IMR-90 (cell line): ENCODE results near the gene EPC1. TPM values are rescaled to one million over a fixed set of nuclear protein-coding genes. Genes with fewer than 3 reads are reported as not detected.

Source experiments
- ATAC-seq: fragments of 200-7000 bp; cut with Tn5 transposase; 2 replicates; pipeline ENCODE4 v1.9.1; 2020; ENCODE audit warnings: low read depth, mild to moderate bottlenecking, moderate library complexity
- BruUV-seq: library from RNA; stranded (reverse); fragments of 400-500 nt; replicated peaks from 2 replicates; lab custom pipeline; 2021; lab: Mats Ljungman, UMichigan
- CTCF ChIA-PET: fragments of 300-600 bp; formaldehyde crosslinking; extraction: SDS; loops from one replicate; lab custom pipeline; 2021; ENCODE audit warnings: antibody characterized with exemption; lab: Yijun Ruan, JAX
- POLR2A ChIA-PET: fragments of 300-600 bp; sonication (Branson Sonifier 250); formaldehyde crosslinking; loops from one replicate; lab custom pipeline; 2022; ENCODE audit warnings: antibody characterized with exemption; ENCODE audit not compliant: unreplicated experiment; lab: Charles Lee
- DNase-seq: peaks from one replicate; pipeline ENCODE4 v3.0.0; 2013
- H2AFZ ChIP-seq: replicated peaks from 2 replicates; pipeline ENCODE3; 2013; ENCODE audit warnings: low read length, mild to moderate bottlenecking; ENCODE audit not compliant: poor library complexity
- H2AK5ac ChIP-seq: 2 replicates; pipeline ENCODE4 v1.6.1; 2013; ENCODE audit warnings: low read depth, low read length, inconsistent platforms
- H2AK9ac ChIP-seq: replicated peaks from 2 replicates; pipeline ENCODE3; 2013; ENCODE audit warnings: mild to moderate bottlenecking, low read depth, low read length, moderate library complexity; ENCODE audit not compliant: poor library complexity
- H2BK120ac ChIP-seq: 2 replicates; pipeline ENCODE4 v1.6.1; 2013; ENCODE audit warnings: low read depth, low read length, inconsistent platforms
- H2BK15ac ChIP-seq: 3 replicates; pipeline ENCODE4 v1.6.1; 2013; ENCODE audit warnings: low read depth, low read length, inconsistent platforms
- H2BK20ac ChIP-seq: 2 replicates; pipeline ENCODE4 v1.6.1; 2013; ENCODE audit warnings: low read depth, mild to moderate bottlenecking, inconsistent platforms, low read length, moderate library complexity
- H2BK5ac ChIP-seq: 2 replicates; pipeline ENCODE4 v1.6.1; 2013; ENCODE audit warnings: mild to moderate bottlenecking, low read depth, low read length, inconsistent platforms; ENCODE audit not compliant: poor library complexity, severe bottlenecking
- H3K14ac ChIP-seq: replicated peaks from 2 replicates; pipeline ENCODE4 v1.6.1; 2013; ENCODE audit warnings: low read depth, low read length, inconsistent platforms
- H3K18ac ChIP-seq: 2 replicates; pipeline ENCODE4 v1.6.1; 2013; ENCODE audit warnings: low read depth, low read length, control low read depth
- H3K23ac ChIP-seq: 2 replicates; pipeline ENCODE4 v1.6.1; 2013; ENCODE audit warnings: low read depth, low read length, inconsistent platforms
- H3K27ac ChIP-seq: 2 replicates; pipeline ENCODE4 v1.5.1; 2013; ENCODE audit warnings: mild to moderate bottlenecking, control low read depth, low read length; ENCODE audit not compliant: insufficient read depth
- H3K27me3 ChIP-seq: 2 replicates; pipeline ENCODE4 v1.6.1; 2013; ENCODE audit warnings: low read length; ENCODE audit not compliant: control insufficient read depth, insufficient read depth
- H3K36me3 ChIP-seq: 2 replicates; pipeline ENCODE4 v1.6.1; 2013; ENCODE audit warnings: low read length, mixed read lengths; ENCODE audit not compliant: control insufficient read depth, insufficient read depth
- H3K4ac ChIP-seq: 2 replicates; pipeline ENCODE4 v1.6.1; 2013; ENCODE audit warnings: low read depth, low read length, inconsistent platforms
- H3K4me1 ChIP-seq: 2 replicates; pipeline ENCODE4 v1.6.1; 2013; ENCODE audit warnings: low read length, mixed read lengths; ENCODE audit not compliant: control insufficient read depth, insufficient read depth
- H3K4me2 ChIP-seq: 2 replicates; pipeline ENCODE4 v1.6.1; 2013; ENCODE audit warnings: low read depth, mild to moderate bottlenecking, control low read depth, low read length, moderate library complexity
- H3K4me3 ChIP-seq: 2 replicates; pipeline ENCODE4 v1.5.1; 2013; ENCODE audit warnings: low read depth, mild to moderate bottlenecking, control low read depth, low read length, moderate library complexity; ENCODE audit not compliant: insufficient read depth
- H3K56ac ChIP-seq: 2 replicates; pipeline ENCODE4 v1.6.1; 2013; ENCODE audit warnings: low read length, inconsistent platforms; ENCODE audit not compliant: insufficient read depth; ENCODE audit errors: extremely low read depth
- H3K79me1 ChIP-seq, 2 experiments: 2 replicates each; pipeline ENCODE4 v1.6.1; 2013; ENCODE audit warnings: low read length in 2 of 2, inconsistent platforms in 1 of 2, low read depth in 1 of 2
- H3K9ac ChIP-seq: 2 replicates; pipeline ENCODE4 v1.6.1; 2013; ENCODE audit warnings: low read depth, low read length, control low read depth
- H3K9me1 ChIP-seq: 2 replicates; pipeline ENCODE4 v1.6.1; 2013; ENCODE audit warnings: low read length, inconsistent platforms; ENCODE audit not compliant: insufficient read depth
- H3K9me3 ChIP-seq: 2 replicates; pipeline ENCODE4 v1.6.1; 2013; ENCODE audit warnings: low read length; ENCODE audit not compliant: control insufficient read depth, insufficient read depth
- H4K20me1 ChIP-seq: 2 replicates; pipeline ENCODE4 v1.6.1; 2013; ENCODE audit warnings: low read length, inconsistent platforms; ENCODE audit not compliant: insufficient read depth
- H4K5ac ChIP-seq: 2 replicates; pipeline ENCODE4 v1.6.1; 2013; ENCODE audit warnings: mild to moderate bottlenecking, low read depth, low read length, control low read depth
- H4K8ac ChIP-seq, 2 experiments: 2 replicates each; pipeline ENCODE4 v1.6.1; 2013; ENCODE audit warnings: low read depth in 2 of 2, low read length in 2 of 2, control low read depth in 1 of 2, inconsistent platforms in 1 of 2
- H4K91ac ChIP-seq: 2 replicates; pipeline ENCODE4 v1.6.1; 2013; ENCODE audit warnings: low read depth, low read length, inconsistent platforms; ENCODE audit not compliant: insufficient read depth
- BHLHE40 ChIP-seq: fragments of 150-350 bp; IDR thresholded peaks from 2 replicates; pipeline ENCODE4 v1.6.1; 2016; ENCODE audit warnings: mild to moderate bottlenecking, low read depth, low read length
- CEBPB ChIP-seq: IDR thresholded peaks from 2 replicates; pipeline ENCODE4 v1.6.1; 2012; ENCODE audit warnings: low read depth, low read length, improper control_type of control experiment
- CHD1 ChIP-seq: IDR thresholded peaks from 2 replicates; pipeline ENCODE4 v1.6.1; 2012; ENCODE audit warnings: low read depth, low read length, improper control_type of control experiment
- FOS ChIP-seq: fragments of 150-350 bp; IDR thresholded peaks from 2 replicates; pipeline ENCODE4 v1.6.1; 2016; ENCODE audit warnings: low read depth, low read length
- MAFK ChIP-seq: IDR thresholded peaks from 2 replicates; pipeline ENCODE4 v1.6.1; 2012; ENCODE audit warnings: low read depth, low read length, improper control_type of control experiment
- MAZ ChIP-seq: IDR thresholded peaks from 2 replicates; pipeline ENCODE4 v1.6.1; 2012; ENCODE audit warnings: low read depth, mild to moderate bottlenecking, low read length, improper control_type of control experiment, moderate library complexity, borderline replicate concordance
- MXI1 ChIP-seq: IDR thresholded peaks from 2 replicates; pipeline ENCODE4 v1.6.1; 2012; ENCODE audit warnings: low read depth, mild to moderate bottlenecking, low read length, moderate library complexity, borderline replicate concordance
- NFE2L2 ChIP-seq: fragments of 150-350 bp; IDR thresholded peaks from 2 replicates; pipeline ENCODE4 v1.6.1; 2016; ENCODE audit warnings: low read depth, mild to moderate bottlenecking, low read length
- POLR2A ChIP-seq: IDR thresholded peaks from 2 replicates; pipeline ENCODE4 v1.6.1; 2012; ENCODE audit warnings: mild to moderate bottlenecking, low read depth, low read length
- RAD21 ChIP-seq: IDR thresholded peaks from 2 replicates; pipeline ENCODE4 v1.6.1; 2012; ENCODE audit warnings: low read length, improper control_type of control experiment
- RCOR1 ChIP-seq: IDR thresholded peaks from 2 replicates; pipeline ENCODE4 v1.6.1; 2012; ENCODE audit warnings: mild to moderate bottlenecking, low read length, improper control_type of control experiment; ENCODE audit not compliant: insufficient replicate concordance
- RFX5 ChIP-seq: IDR thresholded peaks from 2 replicates; pipeline ENCODE4 v1.8.0; 2012; ENCODE audit warnings: low read depth, mild to moderate bottlenecking, low read length, moderate library complexity
- SMC3 ChIP-seq: fragments of 150-350 bp; IDR thresholded peaks from 2 replicates; pipeline ENCODE4 v1.6.1; 2016; ENCODE audit warnings: low read depth, mild to moderate bottlenecking, antibody characterized with exemption, low read length, moderate library complexity
- WGBS, 2 experiments: methylation state at CpG; one replicate each; pipeline versions ENCODE4 v1.1.5 to v1.1.7; 2013; ENCODE audit warnings: missing lambda C conversion rate in 2 of 2; ENCODE audit not compliant: insufficient read length in 1 of 2; ENCODE audit errors: extremely low coverage in 2 of 2; 5-methylcytosine and 5-hydroxymethylcytosine counted together
- dilution Hi-C: fragments of 300-500 bp; cut with HindIII; formaldehyde crosslinking; loops from one replicate; pipeline ENCODE4 v1.14.3; 2018; ENCODE audit warnings: low sequenced_read_pairs; ENCODE audit not compliant: unreplicated experiment
- in situ Hi-C: fragments of 300-500 bp; cut with MboI; formaldehyde crosslinking; loops from 3 replicates; pipeline ENCODE4 v1.14.3; 2019; ENCODE audit warnings: low sequenced_read_pairs, inconsistent platforms, mixed read lengths
- intact Hi-C: fragments of 100-400 bp; cut with micrococcal nuclease; formaldehyde crosslinking; loops from 2 replicates; pipeline ENCODE4 v1.10.0; 2022
- polyA plus RNA-seq, 3 experiments: library from polyadenylated mRNA; depleted of rRNA; stranded (reverse); fragments of >200 nt; gene quantifications; 2 replicates each; pipeline ENCODE4 v1.2.3, GENCODE V29; 2012; ENCODE audit warnings: low replicate concordance in 1 of 3
- total RNA-seq: library from RNA; depleted of rRNA; stranded (reverse); fragments of >200 nt; gene quantifications from 2 replicates; pipeline ENCODE4 v1.2.3, GENCODE V29; 2012
- TF ChIP-seq, protein P1 (sequence below): fragments of 150-350 bp; IDR thresholded peaks from 2 replicates; pipeline ENCODE4 v1.6.1; 2017; ENCODE audit warnings: mild to moderate bottlenecking, antibody characterized with exemption, low read length, low read depth
- TF ChIP-seq, protein P2 (sequence below): fragments of 150-350 bp; IDR thresholded peaks from 2 replicates; pipeline ENCODE4 v1.6.1; 2016; ENCODE audit warnings: low read depth, mild to moderate bottlenecking, low read length, moderate library complexity, borderline replicate concordance
- TF ChIP-seq, protein P3 (sequence below): conservative IDR thresholded peaks from 2 replicates; pipeline ENCODE4 v1.5.1; 2012; ENCODE audit warnings: mild to moderate bottlenecking, low read depth, low read length, improper control_type of control experiment

Gene EPC1
- total and polyA plus RNA-seq, 2 of the 4 experiments (the other 2 are of a cell fraction) = 21.9 to 23.5 TPM

DNA sequence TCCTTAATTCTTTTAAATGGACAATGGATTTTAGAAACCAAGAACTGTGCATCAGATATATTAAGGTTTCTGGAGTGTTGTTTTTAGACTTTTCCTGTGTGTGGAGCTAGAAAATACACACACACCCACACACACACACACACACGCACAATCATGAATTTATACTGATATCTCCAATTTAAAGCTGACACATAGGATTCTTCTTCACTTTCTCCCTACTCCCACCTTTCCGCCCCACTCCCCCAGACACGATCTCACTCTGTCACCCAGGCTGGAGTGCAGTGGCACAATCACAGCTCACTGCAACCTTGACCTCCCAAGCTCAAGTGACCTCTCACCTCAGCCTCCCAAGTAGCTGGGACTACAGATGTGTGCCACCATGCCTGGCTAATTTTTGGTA lies 100.3 kb downstream of the EPC1 start:
- Histone ChIP-seq H2BK20ac (no peak overlapping the region), H2AK5ac (no peak overlapping the region), H4K5ac (no peak overlapping the region), H3K9me1 (no peaks in the 10 kb centered on the region), H4K20me1 (no peaks in the 10 kb centered on the region), H3K4me2 (no peak overlapping the region), H3K9ac (no peak overlapping the region), H3K14ac (no peak overlapping the region), H3K4me1 (no peaks in the 10 kb centered on the region), H3K56ac (no peak overlapping the region), H2AFZ (no peak overlapping the region), H3K4ac (no peak overlapping the region), H4K91ac (no peak overlapping the region), H2BK5ac (no peak overlapping the region), H3K23ac (no peak overlapping the region), H4K8ac (no peak overlapping the region), H2AK9ac (no peak overlapping the region), H3K18ac (no peak overlapping the region), H3K27me3 (no peaks in the 10 kb centered on the region; the same call in 1 of the 2 replicates), H3K9me3 (no peaks in the 10 kb centered on the region), H3K4me3 (no peak overlapping the region), H3K27ac (no peak overlapping the region), H3K79me1 (no peaks in the 10 kb centered on the region), H2BK120ac (no peak overlapping the region), H2BK15ac (no peak overlapping the region), H3K36me3 (no peaks in the 10 kb centered on the region)
- ATAC-seq (no peak), DNase-seq (no peak)
- WGBS, 2 experiments = 60% methylated on average over 1 of the region's 3 CpGs; no CpG with 5 or more reads in 1 of the 2 experiments
- in situ Hi-C loops (no loop called here), dilution Hi-C loops (no loop called here), intact Hi-C loops (no loop called here)
- no TSS peak for BruUV-seq
- TF ChIP-seq NFE2L2 (no peak), CHD1 (no peak), RFX5 (no peak), POLR2A (no peak), FOS (no peak), BHLHE40 (no peak), MXI1 (no peak), RCOR1 (no peak), MAFK (no peak), SMC3 (no peak), CEBPB (no peak), RAD21 (no peak), MAZ (no peak)
- TF ChIP-seq, protein P1, sequence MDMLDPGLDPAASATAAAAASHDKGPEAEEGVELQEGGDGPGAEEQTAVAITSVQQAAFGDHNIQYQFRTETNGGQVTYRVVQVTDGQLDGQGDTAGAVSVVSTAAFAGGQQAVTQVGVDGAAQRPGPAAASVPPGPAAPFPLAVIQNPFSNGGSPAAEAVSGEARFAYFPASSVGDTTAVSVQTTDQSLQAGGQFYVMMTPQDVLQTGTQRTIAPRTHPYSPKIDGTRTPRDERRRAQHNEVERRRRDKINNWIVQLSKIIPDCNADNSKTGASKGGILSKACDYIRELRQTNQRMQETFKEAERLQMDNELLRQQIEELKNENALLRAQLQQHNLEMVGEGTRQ = no peak
- TF ChIP-seq, protein P2, sequence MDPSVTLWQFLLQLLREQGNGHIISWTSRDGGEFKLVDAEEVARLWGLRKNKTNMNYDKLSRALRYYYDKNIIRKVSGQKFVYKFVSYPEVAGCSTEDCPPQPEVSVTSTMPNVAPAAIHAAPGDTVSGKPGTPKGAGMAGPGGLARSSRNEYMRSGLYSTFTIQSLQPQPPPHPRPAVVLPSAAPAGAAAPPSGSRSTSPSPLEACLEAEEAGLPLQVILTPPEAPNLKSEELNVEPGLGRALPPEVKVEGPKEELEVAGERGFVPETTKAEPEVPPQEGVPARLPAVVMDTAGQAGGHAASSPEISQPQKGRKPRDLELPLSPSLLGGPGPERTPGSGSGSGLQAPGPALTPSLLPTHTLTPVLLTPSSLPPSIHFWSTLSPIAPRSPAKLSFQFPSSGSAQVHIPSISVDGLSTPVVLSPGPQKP = no peak
- TF ChIP-seq, protein P3, sequence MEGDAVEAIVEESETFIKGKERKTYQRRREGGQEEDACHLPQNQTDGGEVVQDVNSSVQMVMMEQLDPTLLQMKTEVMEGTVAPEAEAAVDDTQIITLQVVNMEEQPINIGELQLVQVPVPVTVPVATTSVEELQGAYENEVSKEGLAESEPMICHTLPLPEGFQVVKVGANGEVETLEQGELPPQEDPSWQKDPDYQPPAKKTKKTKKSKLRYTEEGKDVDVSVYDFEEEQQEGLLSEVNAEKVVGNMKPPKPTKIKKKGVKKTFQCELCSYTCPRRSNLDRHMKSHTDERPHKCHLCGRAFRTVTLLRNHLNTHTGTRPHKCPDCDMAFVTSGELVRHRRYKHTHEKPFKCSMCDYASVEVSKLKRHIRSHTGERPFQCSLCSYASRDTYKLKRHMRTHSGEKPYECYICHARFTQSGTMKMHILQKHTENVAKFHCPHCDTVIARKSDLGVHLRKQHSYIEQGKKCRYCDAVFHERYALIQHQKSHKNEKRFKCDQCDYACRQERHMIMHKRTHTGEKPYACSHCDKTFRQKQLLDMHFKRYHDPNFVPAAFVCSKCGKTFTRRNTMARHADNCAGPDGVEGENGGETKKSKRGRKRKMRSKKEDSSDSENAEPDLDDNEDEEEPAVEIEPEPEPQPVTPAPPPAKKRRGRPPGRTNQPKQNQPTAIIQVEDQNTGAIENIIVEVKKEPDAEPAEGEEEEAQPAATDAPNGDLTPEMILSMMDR = no peak
- ChIA-PET POLR2A (no interaction called here), CTCF (interaction anchor here (1.4 kb wide), 1 partner anchor 10 kb away, joined by 4 read pairs; no protein-coding TSS in a partner anchor)
